Measurements from ENCODE around the gene SYT1.
"Not testable (repeated sequence)": the region's sequence is repeated elsewhere in the genome, so short reads cannot be mapped to it uniquely, and the experiment has no call there.

The SYT1 gene

DNA sequence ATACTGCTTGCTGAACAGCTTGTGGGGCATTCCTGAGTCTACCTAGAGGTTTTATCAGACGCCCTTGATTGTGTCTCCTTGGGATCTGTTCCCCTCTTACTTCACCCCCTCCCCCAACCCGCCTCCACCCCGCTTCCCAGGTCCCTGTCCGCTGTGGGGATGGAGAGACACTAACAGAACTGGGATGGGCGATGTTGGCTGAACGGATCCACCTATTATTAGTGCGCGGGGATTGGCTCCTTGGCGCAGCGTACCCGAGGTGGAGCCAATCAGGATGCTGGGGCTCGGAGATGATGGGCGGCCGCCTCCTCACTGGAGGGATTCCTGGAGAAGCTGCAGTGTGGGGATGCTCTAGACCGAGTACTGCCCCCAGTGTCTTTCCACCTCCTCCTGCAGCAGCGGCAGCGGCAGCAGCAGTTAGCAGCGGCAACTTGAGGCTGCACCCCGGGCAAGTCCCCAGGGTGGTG is at the start of gene SYT1:
Gene SYT1, plus strand, starts transcription at position 372 of the 467 bp plus-strand sequence.
- H3K4me3 ChIP-seq (ENCODE audit: low read depth, low read length), result peak within 1 kb of the TSS; percentile 80
- DNase-seq (ENCODE audit: low read depth), result peak; percentile 92

DNA sequence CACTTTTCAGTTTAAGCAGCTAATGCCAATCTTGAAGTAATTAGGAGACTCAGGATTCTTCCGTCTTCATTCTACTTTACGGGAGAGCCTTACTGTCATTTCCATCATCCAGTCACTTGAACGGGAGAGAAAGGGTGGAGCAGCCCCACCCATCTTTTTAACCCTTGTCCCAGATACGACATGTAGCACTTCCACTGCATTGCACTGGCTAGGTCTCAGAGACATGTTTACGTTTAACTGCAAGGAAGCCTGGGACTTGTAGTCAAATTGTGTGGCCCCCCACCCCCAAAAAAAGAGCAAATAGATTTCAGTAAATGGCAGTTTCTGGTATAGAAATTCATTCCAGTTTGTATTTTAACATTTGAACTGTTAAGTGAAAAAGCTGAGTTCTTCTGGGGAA is 46.1 kb upstream of the SYT1 start:
- peak; percentile 6 for DNase-seq (ENCODE audit: low read depth)
- TF ChIP-seq, protein P1, sequence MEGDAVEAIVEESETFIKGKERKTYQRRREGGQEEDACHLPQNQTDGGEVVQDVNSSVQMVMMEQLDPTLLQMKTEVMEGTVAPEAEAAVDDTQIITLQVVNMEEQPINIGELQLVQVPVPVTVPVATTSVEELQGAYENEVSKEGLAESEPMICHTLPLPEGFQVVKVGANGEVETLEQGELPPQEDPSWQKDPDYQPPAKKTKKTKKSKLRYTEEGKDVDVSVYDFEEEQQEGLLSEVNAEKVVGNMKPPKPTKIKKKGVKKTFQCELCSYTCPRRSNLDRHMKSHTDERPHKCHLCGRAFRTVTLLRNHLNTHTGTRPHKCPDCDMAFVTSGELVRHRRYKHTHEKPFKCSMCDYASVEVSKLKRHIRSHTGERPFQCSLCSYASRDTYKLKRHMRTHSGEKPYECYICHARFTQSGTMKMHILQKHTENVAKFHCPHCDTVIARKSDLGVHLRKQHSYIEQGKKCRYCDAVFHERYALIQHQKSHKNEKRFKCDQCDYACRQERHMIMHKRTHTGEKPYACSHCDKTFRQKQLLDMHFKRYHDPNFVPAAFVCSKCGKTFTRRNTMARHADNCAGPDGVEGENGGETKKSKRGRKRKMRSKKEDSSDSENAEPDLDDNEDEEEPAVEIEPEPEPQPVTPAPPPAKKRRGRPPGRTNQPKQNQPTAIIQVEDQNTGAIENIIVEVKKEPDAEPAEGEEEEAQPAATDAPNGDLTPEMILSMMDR (conservative IDR thresholded peaks at IDR 0.05; ENCODE audit: low read depth, low read length), result no peak
- H3K4me3 ChIP-seq (ENCODE audit: low read depth, low read length), result no peak overlapping the region

More for the DNA sequence above, at the start of gene SYT1:
- TF ChIP-seq, protein P1 (conservative IDR thresholded peaks at IDR 0.05; ENCODE audit: low read depth, low read length), result no peak

DNA sequence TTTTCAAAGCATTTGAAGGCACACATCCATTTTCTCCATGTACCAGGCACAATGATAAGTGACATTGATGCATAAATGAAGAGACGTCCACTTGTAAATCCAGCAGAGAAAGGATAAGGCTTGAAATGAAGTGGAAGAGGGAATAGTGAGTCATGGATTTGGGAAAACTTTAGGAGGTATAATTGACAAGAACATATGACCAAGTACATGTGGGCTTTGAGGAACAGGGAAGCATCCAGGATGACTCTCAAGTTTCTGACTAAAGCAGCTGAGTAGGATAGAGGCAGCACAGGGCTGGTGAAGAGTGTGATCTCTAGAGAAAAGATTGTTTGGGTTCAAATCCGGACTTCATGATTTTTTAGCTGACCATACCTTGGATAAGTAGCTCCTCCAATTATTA is 43.6 kb upstream of the SYT1 start:
- no peak for DNase-seq (ENCODE audit: low read depth)
- no peak overlapping the region for H3K4me3 ChIP-seq (ENCODE audit: low read depth, low read length)
- TF ChIP-seq, protein P1 (conservative IDR thresholded peaks at IDR 0.05; ENCODE audit: low read depth, low read length), result no peak

DNA sequence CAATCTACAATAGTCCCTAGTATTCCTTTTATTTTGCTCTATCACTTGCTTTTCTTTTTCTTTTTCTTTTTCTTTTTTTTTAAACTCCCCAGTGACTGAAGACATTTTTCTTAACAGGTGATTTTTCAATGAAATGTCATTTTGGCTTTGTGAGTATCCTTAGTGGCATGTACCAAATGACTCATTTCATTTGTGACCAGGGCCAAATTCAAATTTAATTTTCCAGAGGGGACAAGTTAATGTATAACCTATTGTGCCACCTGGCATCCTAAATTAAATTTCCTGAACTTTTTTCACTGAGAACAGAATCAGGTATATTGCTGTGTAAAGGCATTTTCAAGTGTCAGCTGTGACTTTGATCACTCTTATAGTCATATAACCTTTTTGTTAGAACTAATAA is 39.7 kb upstream of the SYT1 start:
- TF ChIP-seq, protein P1 (conservative IDR thresholded peaks at IDR 0.05; ENCODE audit: low read depth, low read length), result no peak

DNA sequence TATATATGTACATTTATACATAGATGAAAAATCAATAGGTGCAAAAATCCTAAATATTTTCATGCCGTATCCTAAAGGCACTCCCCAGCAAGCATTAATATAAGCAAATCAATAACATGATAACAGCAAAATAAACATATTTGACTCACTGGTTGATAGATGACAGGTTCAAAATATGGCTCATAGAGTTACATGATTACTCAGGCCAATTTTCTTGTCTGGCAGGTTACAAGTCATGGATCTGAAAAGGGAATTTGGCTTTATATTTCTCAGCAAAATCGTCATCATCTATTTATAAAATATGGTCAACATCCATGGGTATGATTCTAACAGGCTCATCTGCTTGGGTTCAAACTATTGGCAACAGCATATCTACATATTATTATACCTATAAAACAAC is 34.9 kb upstream of the SYT1 start:
- no peak for DNase-seq (ENCODE audit: low read depth)
- H3K4me3 ChIP-seq (ENCODE audit: low read depth, low read length), result no peak overlapping the region
- TF ChIP-seq, protein P1 (conservative IDR thresholded peaks at IDR 0.05; ENCODE audit: low read depth, low read length), result no peak

More for the DNA sequence above, 39.7 kb upstream of the SYT1 start:
- no peak overlapping the region for H3K4me3 ChIP-seq (ENCODE audit: low read depth, low read length)
- no peak for DNase-seq (ENCODE audit: low read depth)

DNA sequence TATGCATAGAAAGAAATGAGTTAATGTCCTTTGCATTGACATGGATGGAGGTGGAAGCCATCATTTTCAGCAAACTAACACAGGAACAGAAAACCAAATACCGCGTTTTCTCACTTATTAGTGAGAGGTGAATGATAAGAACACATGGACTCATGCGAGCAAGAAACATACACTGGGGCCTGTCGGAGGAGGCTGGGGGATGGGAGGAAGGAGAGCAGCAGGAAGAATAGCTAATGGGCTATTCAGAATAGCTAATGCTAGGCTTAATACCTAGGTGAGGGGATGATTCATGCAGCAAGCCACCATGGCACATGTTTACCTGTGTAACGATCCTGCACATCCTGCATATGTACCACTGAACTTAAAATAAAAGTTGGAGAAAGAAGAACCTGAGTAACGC is 29.1 kb upstream of the SYT1 start:
- TF ChIP-seq, protein P1 (conservative IDR thresholded peaks at IDR 0.05; ENCODE audit: low read depth, low read length), result no peak
- DNase-seq (ENCODE audit: low read depth), result no peak

DNA sequence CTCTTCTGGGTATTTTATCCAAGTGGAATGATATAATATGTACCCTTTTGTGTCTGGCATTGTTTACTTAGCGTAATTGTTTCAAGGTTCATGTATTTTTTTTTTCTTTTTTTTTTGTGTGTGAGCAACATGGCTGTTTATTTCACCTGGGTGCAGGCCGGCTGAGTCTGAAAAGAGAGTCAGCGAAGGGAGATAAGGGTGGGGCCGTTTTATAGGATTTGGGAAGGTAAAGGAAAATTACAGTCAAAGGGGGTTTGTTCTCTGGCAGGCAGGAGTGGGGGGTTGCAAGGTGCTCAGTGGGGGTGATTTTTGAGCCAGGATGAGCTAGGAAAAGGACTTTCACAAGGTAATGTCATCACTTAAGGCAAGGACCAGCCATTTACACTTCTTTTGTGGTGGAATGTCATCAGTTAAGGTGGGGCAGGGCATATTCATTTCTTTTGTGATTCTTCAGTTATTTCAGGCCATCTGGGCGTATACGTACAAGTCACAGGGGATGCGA is 24.0 kb upstream of the SYT1 start:
- H3K4me3 ChIP-seq (ENCODE audit: low read depth, low read length); DNase-seq (ENCODE audit: low read depth): not testable (repeated sequence)

More for the DNA sequence above, 29.1 kb upstream of the SYT1 start:
- no peak overlapping the region for H3K4me3 ChIP-seq (ENCODE audit: low read depth, low read length)
